Thoracic aorta (tissue), 2 donors: ENCODE data around the gene CREB5. TPM values are rescaled to one million over a fixed set of nuclear protein-coding genes. Genes with fewer than 3 reads are reported as not detected.
"Not testable (repeated sequence)": the region's sequence is repeated elsewhere in the genome, so short reads cannot be mapped to it uniquely, and the experiment has no call there.

Source experiments
- ATAC-seq: fragments of 150-250 bp; one replicate; pipeline ENCODE4 v1.8.0; 2017; ENCODE audit warnings: low read depth; ENCODE audit not compliant: insufficient number of reproducible peaks, low FRiP score
- DNase-seq: peaks from one replicate; pipeline ENCODE4 v3.0.0-alpha.2; 2020; ENCODE audit warnings: low spot score
- H3K27ac ChIP-seq, 2 donors: fragments of 200-600 bp; sonication (generic); 1 replicate in 1 of 2; 2 replicates in 1 of 2; pipeline ENCODE4 v1.5.1; 2016; ENCODE audit warnings: mild to moderate bottlenecking in 2 of 2, moderate library complexity in 2 of 2
- H3K27me3 ChIP-seq: fragments of 200-600 bp; sonication (generic); replicated peaks from 2 replicates; pipeline ENCODE4 v1.6.0; 2016; ENCODE audit warnings: mild to moderate bottlenecking; ENCODE audit not compliant: insufficient read depth
- H3K36me3 ChIP-seq: fragments of 200-600 bp; sonication (generic); one replicate; pipeline ENCODE4 v1.5.1; 2016
- H3K4me1 ChIP-seq, 2 donors: fragments of 200-600 bp; sonication (generic); 1 replicate in 1 of 2; 2 replicates in 1 of 2; pipeline versions ENCODE4 v1.5.1 to v1.6.0; 2016; ENCODE audit warnings: low read depth in 2 of 2, mild to moderate bottlenecking in 1 of 2; ENCODE audit not compliant: control insufficient read depth in 1 of 2
- H3K4me3 ChIP-seq: fragments of 200-600 bp; sonication (generic); 2 replicates; pipeline ENCODE4 v1.5.1; 2016; ENCODE audit warnings: mild to moderate bottlenecking
- H3K9me3 ChIP-seq: fragments of 200-600 bp; sonication (generic); 2 replicates; pipeline ENCODE4 v1.5.1; 2016
- total RNA-seq, 2 donors: library from RNA; depleted of rRNA; stranded (reverse); fragments of >200 nt; gene quantifications; one replicate each; pipeline versions ENCODE4 v1.1.0 to v1.2.3, GENCODE V29; 2016
- TF ChIP-seq, protein P1 (sequence below): fragments of 200-600 bp; sonication (generic); IDR thresholded peaks from one replicate; pipeline ENCODE4 v1.5.1; 2019; ENCODE audit warnings: antibody characterized with exemption

The CREB5 gene
- total RNA-seq, 2 donors from 2014 or later = 44.4 to 49.1 TPM

DNA sequence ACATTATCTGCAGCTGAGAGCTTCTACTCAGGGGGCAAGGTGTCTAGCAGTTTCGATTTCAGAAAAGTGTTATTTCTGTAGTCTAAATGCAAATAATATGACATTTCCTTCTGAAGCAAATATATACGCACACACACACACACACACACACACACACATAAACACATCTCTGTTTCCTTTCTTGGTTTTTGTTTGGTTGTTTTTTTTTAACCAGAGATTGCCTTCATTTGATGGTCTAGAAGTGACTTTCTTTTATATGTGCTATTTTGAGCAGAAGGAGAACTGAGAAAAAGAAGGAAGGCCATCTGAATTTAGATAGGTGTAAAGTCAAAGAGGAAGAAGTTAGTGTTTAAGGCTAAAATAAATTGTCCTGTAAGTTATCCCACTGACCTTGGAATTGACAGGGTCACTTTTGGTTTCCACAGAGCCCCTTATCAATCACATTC, 403.6 kb downstream of the CREB5 start:
- Histone ChIP-seq H3K4me1 (peaks cover 25 to 42% of the 10 kb centered on the region in 2 donors), H3K36me3 (no peaks in the 10 kb centered on the region), H3K27ac (no peak overlapping the region), H3K27me3 (no peaks in the 10 kb centered on the region), H3K4me3 (no peak overlapping the region), H3K9me3 (no peaks in the 10 kb centered on the region)
- TF ChIP-seq, protein P1, sequence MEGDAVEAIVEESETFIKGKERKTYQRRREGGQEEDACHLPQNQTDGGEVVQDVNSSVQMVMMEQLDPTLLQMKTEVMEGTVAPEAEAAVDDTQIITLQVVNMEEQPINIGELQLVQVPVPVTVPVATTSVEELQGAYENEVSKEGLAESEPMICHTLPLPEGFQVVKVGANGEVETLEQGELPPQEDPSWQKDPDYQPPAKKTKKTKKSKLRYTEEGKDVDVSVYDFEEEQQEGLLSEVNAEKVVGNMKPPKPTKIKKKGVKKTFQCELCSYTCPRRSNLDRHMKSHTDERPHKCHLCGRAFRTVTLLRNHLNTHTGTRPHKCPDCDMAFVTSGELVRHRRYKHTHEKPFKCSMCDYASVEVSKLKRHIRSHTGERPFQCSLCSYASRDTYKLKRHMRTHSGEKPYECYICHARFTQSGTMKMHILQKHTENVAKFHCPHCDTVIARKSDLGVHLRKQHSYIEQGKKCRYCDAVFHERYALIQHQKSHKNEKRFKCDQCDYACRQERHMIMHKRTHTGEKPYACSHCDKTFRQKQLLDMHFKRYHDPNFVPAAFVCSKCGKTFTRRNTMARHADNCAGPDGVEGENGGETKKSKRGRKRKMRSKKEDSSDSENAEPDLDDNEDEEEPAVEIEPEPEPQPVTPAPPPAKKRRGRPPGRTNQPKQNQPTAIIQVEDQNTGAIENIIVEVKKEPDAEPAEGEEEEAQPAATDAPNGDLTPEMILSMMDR = no peak
- ATAC-seq = no peak
- DNase-seq = no peak

DNA sequence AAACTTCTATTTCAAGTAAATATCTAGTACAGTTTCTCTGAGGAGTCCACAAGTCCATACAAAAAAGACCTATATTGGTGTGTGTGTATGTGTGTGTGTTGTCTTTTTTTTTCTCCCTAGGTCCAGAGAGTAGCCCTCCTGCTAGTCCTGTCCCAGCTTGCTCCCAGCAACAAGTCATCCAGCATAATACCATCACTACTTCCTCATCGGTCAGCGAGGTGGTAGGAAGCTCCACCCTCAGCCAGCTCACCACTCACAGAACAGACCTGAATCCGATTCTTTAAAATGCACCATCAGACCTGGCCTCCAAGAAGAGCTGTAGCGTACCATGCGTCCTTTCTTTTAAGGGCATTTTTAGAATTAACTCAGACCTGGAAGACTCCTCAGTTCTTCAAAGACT, 406.7 kb downstream of the CREB5 start:
- TF ChIP-seq, protein P1 = no peak
- Histone ChIP-seq H3K27ac (no peak overlapping the region), H3K4me1 (peaks cover 11 to 21% of the 10 kb centered on the region in 2 donors), H3K27me3 (no peaks in the 10 kb centered on the region), H3K36me3 (no peaks in the 10 kb centered on the region), H3K9me3 (no peaks in the 10 kb centered on the region), H3K4me3 (no peak overlapping the region)
- ATAC-seq (no peak), DNase-seq (no peak)

DNA sequence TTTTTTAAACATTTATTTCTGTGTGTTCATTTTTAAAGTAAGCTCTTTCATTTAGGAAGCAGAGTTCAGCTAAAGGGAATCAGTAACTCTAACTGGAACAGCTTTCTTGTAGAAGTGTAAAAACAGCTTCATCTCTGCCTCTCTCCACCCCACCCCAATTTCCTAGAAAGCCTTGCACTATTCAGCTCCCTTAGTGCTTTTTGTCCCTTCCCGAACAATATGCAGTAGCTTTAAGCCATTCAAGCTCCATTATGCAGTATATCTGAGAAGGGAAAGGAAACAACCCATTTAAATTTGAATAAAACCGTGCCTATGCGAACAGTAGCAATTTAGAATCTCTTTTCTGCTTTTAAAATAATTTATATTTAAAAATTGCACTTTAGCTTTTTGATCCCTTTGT, 411.3 kb downstream of the CREB5 start:
- Histone ChIP-seq H3K4me3 (no peak overlapping the region), H3K9me3 (no peaks in the 10 kb centered on the region), H3K27me3 (no peaks in the 10 kb centered on the region), H3K36me3 (no peaks in the 10 kb centered on the region), H3K27ac (no peak overlapping the region), H3K4me1 (no peaks in the 10 kb centered on the region)
- ATAC-seq = no peak
- TF ChIP-seq, protein P1 = no peak
- DNase-seq = no peak

DNA sequence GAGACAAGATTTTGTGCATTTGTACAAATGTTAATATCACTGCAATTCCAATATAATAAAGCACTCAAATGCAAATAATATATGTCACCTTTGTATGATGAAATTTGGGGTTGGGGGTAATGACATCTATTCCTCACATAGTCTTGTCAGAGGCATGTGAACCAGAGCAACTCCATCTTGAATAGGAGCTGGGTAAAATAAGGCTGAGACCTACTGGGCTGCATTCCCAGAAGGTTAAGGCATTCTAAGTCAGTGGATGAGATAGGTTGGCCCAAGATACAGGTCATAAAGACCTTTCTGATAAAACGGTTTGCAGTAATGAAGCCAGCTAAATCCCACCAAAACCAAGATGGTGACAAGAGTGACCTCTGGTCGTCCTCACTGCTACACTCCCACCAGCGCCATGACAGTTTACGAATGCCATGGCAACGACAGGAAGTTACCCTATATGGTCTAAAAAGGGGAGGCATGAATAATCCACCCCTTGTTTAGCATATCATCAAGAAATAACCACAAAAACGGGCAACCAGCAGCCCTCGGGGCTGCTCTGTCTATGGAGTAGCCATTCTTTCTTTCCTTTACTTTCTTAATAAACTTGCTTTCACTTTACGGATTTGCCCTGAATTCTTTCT, 413.6 kb downstream of the CREB5 start:
- ATAC-seq, H3K27ac ChIP-seq, H3K9me3 ChIP-seq, H3K4me1 ChIP-seq, H3K4me3 ChIP-seq, DNase-seq, H3K27me3 ChIP-seq, H3K36me3 ChIP-seq: not testable (repeated sequence)

DNA sequence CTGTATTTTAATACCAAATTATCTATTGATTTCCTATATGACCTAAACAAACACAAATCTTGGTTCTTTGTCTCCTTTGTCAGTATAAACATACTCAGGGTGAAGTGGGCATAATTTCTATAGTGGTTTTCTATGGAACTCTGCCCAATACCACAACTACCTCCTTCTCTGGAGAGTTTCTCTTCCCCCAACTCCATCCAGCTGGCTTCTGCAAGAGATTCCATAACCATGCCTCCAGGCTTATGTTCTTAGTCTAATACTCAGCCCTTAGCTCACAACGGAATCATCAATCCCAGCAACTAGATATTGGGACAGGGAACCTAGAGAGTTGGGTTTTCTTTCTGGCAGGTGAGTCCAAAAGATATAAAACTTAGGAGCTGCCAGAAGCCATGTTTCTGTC, 418.5 kb downstream of the CREB5 start:
- no peaks in the 10 kb centered on the region for H3K27me3 ChIP-seq
- H3K27ac ChIP-seq = no peak overlapping the region
- H3K4me1 ChIP-seq = no peaks in the 10 kb centered on the region
- H3K36me3 ChIP-seq = no peaks in the 10 kb centered on the region
- DNase-seq (no peak), ATAC-seq (no peak)
- TF ChIP-seq, protein P1 = no peak
- H3K4me3 ChIP-seq = no peak overlapping the region
- H3K9me3 ChIP-seq = no peaks in the 10 kb centered on the region

DNA sequence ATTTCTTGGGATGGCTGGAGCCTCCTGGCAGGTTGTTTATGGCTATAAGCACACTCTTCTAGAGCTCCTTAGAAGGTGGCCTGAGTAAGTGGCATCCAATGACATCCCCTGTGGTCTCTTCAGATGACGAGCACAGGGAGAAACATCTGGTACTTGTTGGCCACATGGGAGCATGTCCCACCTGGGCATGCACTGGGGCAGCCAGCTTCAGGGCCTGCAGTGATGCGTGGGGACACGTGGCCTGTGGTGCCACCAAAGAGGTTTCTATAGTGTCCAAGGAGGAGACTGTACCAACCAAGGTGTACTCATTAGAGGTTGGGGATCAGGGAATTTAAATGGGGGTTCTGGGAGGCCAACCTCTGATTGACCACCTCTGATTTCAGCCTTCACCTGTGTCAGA, 420.4 kb downstream of the CREB5 start:
- Histone ChIP-seq H3K36me3 (no peaks in the 10 kb centered on the region), H3K4me3 (no peak overlapping the region), H3K9me3 (no peaks in the 10 kb centered on the region), H3K27me3 (no peaks in the 10 kb centered on the region), H3K4me1 (no peaks in the 10 kb centered on the region), H3K27ac (no peak overlapping the region)
- DNase-seq (no peak), ATAC-seq (no peak)
- TF ChIP-seq, protein P1 = no peak
